ENCODE data around the gene PNPLA1.

GRCh38 chr6:36289281-36289878 is 19.5 kb downstream of the PNPLA1 start:
- no peak for TF ChIP-seq POLR2A (IDR thresholded peaks at IDR 0.05)
- no peak for TF ChIP-seq CTCF (IDR thresholded peaks at IDR 0.05)
- TF ChIP-seq POLR2AphosphoS5 (IDR thresholded peaks at IDR 0.05), result no peak
